PFSK-1 (cell line): ENCODE results near the gene ATG4B.

Experiments
- FOXP2 ChIP-seq: optimal IDR thresholded peaks from 2 replicates; pipeline ENCODE3; 2011; ENCODE audit warnings: borderline replicate concordance, control low read depth, inconsistent platforms; ENCODE audit not compliant: insufficient read depth; ENCODE audit errors: extremely low read length, extremely low read depth
- POLR2AphosphoS5 ChIP-seq: IDR thresholded peaks from 2 replicates; pipeline ENCODE4 v1.6.1; 2012; ENCODE audit warnings: low read depth, mild to moderate bottlenecking, control low read depth, low read length, moderate library complexity
- REST ChIP-seq, 2 experiments: IDR thresholded peaks; 2 replicates each; pipeline versions ENCODE4 v1.6.1 to v1.8.0; 2011 to 2012; ENCODE audit warnings: low read depth in 2 of 2, low read length in 2 of 2, control low read depth in 1 of 2, inconsistent platforms in 1 of 2, mild to moderate bottlenecking in 1 of 2, moderate library complexity in 1 of 2; ENCODE audit not compliant: insufficient read depth in 1 of 2
- SIN3A ChIP-seq: IDR thresholded peaks from 2 replicates; pipeline ENCODE4 v1.6.1; 2012; ENCODE audit warnings: mild to moderate bottlenecking, low read length, moderate library complexity, borderline replicate concordance; ENCODE audit not compliant: insufficient read depth
- TAF1 ChIP-seq: IDR thresholded peaks from 2 replicates; pipeline ENCODE4 v1.6.1; 2012; ENCODE audit warnings: low read length, control low read depth, borderline replicate concordance; ENCODE audit not compliant: insufficient read depth

Gene ATG4B

GRCh38 chr2:241633561-241633960 is 3.9 kb upstream of the ATG4B start:
- no peak for TF ChIP-seq SIN3A
- no peak for TF ChIP-seq FOXP2
- no peak for TF ChIP-seq REST (IDR thresholded peaks at IDR 0.05; ENCODE audit: insufficient read depth in 1 of 2, low read depth in 2 of 2, low read length in 2 of 2)
- TF ChIP-seq TAF1 = no peak
- no peak for TF ChIP-seq POLR2AphosphoS5

- no peak for TF ChIP-seq TAF1
- no peak for TF ChIP-seq REST (IDR thresholded peaks at IDR 0.05; ENCODE audit: insufficient read depth in 1 of 2, low read depth in 2 of 2, low read length in 2 of 2)
- no peak for TF ChIP-seq FOXP2
- no peak for TF ChIP-seq POLR2AphosphoS5
- TF ChIP-seq SIN3A = no peak
These were observed 1.7 kb upstream of the ATG4B start for GRCh38 chr2:241635756-241636155.

- TF ChIP-seq FOXP2 (no peak), TAF1 (0 out of 2 replicates have a peak, but pooled peaks have one; percentile 43)
These were observed 1.1 kb upstream of the ATG4B start for GRCh38 chr2:241636182-241637017.

- TF ChIP-seq REST (IDR thresholded peaks at IDR 0.05; ENCODE audit: insufficient read depth in 1 of 2, low read depth in 2 of 2, low read length in 2 of 2) = no peak
- TF ChIP-seq SIN3A = 0 out of 2 replicates have a peak, but pooled peaks have one; percentile 8
These were observed 535 bp downstream of the ATG4B start for GRCh38 chr2:241637795-241638660.

GRCh38 chr2:241638940-241639339 is 1.4 kb downstream of the ATG4B start:
- TF ChIP-seq FOXP2 (no peak), REST (IDR thresholded peaks at IDR 0.05; ENCODE audit: insufficient read depth in 1 of 2, low read depth in 2 of 2, low read length in 2 of 2) (no peak), POLR2AphosphoS5 (no peak), SIN3A (no peak), TAF1 (no peak)
